Stimulated activated naive CD4-positive, alpha-beta T cell treated with Interleukin-2 at 50 U/mL for 16 hours (primary cell): ENCODE results near the gene DAZAP1.

Experiments used
- DNase-seq: peaks from one replicate; lab custom pipeline; 2025; lab: John Stamatoyannopoulos, UW

DAZAP1 gene

DNA sequence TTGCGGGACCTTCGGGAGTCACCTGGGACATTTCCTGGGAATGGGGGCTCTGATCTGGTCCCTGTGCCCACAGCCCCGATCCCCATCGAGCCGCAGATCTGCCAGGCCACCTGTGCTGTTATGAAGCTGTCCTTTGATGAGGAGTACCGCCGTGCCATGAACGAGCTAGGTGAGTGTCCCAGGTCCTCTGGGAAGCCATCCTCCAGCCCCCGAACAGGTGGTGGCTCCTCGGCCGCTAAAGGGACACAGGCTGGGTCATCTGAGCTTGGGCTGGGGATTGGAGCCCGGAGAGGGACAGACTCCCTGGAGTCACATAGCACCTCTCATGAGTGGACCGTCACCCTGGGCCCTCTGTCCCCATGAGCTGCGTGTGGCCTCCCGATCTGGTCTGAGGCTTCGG is 50.5 kb downstream of the DAZAP1 start:
- no peak for DNase-seq

GRCh38 chr19:1459479-1459878 is 52.1 kb downstream of the DAZAP1 start:
- DNase-seq, result no peak

DNA sequence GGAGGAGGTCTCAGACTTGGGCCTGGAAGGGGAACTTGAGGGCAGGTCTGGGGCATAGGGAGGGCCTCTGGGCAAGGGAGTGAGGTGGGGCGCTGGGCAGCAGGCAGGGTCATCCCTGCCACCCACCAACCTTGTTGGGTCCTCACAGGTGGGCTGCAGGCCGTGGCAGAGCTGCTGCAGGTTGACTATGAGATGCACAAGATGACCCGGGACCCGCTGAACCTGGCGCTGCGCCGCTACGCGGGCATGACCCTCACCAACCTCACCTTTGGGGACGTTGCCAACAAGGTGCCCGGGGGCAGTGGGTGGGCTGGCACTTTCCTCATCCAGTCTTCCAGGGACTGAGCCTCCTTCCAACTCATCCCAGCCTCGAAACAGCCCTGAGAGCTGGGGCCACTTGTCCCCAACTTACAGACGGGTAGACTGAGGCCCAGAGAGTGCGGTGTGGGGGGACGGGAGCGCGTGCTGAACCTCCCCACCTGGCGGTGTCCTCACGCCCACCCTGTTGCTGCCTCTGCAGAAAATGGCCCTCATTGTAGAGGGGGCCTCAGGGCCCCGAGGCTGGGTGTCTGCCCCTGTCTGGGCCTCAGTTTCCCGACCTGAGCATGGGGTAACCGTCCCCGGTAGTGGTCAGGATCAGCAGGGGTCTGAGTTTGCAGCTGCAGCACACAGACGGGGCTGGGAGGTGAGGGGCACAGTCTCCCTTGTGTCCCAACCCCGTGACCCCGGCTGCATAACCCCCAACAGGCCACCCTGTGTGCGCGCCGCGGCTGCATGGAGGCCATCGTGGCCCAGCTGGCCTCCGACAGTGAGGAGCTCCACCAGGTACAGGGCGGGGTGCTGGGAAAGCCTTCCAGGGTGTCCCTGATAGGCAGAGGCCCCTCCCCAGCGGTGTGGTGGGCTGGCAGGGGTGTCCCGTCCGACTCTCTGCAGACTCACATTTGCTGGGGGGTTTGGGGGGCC is 52.9 kb downstream of the DAZAP1 start:
- no peak for DNase-seq

- DNase-seq, result no peak
Measured at GRCh38 chr19:1461862-1462261, 54.5 kb downstream of the DAZAP1 start.

DNA sequence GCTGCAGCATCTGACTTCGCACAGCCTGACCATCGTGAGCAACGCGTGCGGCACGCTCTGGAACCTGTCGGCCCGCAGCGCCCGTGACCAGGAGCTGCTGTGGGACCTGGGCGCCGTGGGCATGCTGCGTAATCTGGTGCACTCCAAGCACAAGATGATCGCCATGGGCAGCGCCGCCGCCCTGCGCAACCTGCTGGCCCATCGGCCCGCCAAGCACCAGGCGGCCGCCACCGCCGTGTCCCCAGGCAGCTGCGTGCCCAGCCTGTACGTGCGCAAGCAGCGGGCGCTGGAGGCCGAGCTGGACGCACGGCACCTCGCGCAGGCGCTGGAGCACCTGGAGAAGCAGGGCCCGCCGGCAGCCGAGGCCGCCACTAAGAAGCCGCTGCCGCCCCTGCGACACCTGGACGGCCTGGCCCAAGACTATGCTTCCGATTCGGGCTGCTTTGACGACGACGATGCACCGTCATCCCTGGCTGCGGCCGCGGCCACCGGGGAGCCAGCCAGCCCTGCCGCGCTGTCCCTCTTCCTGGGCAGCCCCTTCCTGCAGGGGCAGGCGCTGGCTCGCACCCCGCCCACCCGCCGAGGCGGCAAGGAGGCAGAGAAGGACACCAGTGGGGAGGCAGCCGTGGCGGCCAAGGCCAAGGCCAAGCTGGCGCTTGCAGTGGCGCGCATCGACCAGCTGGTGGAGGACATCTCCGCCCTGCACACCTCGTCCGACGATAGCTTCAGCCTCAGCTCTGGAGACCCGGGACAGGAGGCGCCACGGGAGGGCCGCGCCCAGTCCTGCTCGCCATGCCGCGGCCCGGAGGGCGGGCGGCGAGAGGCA is 58.0 kb downstream of the DAZAP1 start:
- peak; percentile 24 for DNase-seq

- no peak for DNase-seq
Measured at GRCh38 chr19:1466018-1466460, 58.7 kb downstream of the DAZAP1 start.

DNA sequence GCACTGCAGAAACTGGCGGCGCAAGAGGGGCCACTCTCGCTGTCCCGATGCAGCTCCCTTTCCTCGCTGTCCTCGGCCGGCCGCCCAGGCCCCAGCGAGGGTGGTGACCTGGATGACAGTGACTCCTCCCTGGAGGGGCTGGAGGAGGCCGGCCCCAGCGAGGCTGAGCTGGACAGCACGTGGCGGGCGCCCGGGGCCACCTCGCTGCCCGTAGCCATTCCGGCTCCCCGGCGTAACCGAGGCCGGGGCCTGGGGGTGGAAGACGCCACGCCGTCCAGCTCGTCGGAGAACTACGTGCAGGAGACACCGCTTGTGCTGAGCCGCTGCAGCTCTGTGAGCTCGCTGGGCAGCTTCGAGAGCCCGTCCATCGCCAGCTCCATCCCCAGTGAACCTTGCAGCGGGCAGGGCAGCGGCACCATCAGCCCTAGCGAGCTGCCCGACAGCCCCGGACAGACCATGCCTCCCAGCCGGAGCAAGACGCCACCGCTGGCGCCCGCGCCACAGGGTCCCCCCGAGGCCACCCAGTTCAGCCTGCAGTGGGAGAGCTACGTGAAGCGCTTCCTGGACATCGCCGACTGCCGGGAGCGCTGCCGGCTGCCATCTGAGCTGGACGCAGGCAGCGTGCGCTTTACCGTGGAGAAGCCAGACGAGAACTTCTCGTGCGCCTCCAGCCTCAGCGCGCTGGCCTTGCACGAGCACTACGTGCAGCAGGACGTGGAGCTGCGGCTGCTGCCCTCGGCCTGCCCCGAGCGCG is 59.3 kb downstream of the DAZAP1 start:
- no peak for DNase-seq

- DNase-seq, result no peak
Measured at GRCh38 chr19:1467215-1467489, 59.8 kb downstream of the DAZAP1 start.

DNA sequence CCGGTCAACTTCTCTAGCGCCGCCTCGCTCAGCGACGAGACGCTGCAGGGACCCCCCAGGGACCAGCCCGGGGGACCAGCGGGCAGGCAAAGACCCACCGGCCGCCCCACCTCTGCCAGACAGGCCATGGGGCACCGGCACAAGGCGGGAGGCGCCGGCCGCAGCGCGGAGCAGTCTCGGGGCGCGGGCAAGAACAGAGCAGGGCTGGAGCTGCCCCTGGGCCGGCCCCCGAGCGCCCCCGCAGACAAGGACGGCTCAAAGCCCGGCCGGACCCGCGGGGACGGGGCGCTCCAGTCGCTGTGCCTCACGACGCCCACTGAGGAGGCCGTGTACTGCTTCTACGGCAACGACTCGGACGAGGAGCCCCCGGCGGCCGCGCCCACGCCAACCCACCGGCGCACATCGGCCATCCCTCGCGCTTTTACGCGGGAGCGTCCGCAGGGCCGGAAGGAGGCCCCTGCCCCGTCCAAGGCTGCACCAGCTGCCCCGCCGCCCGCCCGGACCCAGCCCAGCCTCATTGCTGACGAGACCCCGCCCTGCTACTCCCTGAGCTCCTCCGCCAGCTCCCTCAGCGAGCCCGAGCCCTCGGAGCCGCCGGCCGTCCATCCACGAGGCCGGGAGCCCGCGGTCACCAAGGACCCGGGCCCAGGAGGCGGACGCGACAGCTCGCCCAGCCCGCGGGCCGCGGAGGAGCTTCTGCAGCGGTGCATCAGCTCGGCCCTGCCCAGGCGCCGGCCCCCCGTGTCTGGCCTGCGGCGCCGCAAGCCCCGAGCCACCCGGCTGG is 60.3 kb downstream of the DAZAP1 start:
- DNase-seq, result no peak

DNA sequence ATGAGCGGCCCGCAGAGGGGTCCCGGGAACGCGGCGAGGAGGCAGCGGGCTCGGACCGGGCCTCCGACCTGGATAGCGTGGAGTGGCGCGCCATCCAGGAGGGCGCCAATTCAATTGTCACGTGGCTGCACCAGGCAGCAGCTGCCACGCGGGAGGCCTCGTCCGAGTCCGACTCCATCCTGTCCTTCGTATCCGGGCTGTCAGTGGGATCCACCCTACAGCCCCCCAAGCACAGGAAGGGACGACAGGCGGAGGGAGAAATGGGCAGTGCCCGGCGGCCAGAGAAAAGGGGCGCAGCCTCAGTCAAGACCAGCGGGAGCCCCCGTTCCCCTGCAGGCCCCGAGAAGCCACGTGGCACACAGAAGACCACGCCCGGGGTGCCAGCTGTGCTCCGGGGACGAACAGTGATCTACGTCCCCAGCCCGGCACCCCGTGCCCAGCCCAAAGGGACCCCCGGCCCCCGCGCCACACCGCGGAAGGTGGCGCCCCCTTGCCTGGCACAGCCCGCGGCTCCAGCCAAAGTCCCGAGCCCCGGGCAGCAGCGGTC is 61.0 kb downstream of the DAZAP1 start:
- DNase-seq, result no peak

GRCh38 chr19:1468821-1469254 is 61.5 kb downstream of the DAZAP1 start:
- peak; percentile 36 for DNase-seq

DNA sequence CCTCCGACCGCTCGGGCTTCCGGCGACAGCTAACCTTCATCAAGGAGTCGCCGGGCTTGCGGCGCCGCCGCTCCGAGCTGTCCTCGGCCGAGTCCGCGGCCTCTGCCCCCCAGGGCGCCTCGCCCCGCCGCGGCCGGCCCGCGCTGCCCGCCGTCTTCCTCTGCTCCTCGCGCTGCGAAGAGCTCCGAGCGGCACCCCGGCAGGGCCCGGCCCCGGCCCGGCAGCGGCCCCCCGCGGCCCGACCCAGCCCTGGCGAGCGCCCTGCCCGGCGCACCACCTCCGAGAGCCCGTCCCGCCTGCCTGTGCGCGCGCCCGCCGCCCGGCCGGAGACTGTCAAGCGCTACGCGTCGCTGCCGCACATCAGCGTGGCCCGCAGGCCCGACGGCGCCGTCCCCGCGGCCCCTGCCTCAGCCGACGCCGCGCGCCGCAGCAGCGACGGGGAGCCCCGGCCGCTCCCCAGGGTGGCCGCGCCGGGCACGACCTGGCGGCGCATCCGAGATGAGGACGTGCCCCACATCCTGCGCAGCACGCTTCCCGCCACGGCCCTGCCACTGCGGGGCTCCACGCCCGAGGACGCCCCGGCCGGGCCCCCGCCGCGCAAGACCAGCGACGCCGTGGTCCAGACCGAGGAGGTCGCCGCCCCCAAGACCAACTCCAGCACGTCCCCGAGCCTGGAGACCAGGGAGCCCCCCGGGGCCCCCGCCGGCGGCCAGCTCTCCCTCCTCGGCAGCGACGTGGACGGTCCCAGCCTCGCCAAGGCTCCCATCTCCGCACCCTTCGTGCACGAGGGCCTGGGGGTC is 62.1 kb downstream of the DAZAP1 start:
- DNase-seq, result peak; percentile 23

DNA sequence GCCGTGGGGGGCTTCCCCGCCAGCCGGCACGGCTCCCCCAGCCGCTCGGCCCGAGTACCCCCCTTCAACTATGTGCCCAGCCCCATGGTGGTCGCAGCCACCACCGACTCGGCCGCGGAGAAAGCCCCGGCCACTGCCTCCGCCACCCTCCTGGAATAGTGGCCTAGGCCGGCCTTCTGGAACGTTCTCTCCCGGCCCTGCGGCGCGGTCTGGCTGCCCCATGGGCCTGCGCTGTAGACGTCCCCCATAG is 62.6 kb downstream of the DAZAP1 start:
- no peak for DNase-seq

DNA sequence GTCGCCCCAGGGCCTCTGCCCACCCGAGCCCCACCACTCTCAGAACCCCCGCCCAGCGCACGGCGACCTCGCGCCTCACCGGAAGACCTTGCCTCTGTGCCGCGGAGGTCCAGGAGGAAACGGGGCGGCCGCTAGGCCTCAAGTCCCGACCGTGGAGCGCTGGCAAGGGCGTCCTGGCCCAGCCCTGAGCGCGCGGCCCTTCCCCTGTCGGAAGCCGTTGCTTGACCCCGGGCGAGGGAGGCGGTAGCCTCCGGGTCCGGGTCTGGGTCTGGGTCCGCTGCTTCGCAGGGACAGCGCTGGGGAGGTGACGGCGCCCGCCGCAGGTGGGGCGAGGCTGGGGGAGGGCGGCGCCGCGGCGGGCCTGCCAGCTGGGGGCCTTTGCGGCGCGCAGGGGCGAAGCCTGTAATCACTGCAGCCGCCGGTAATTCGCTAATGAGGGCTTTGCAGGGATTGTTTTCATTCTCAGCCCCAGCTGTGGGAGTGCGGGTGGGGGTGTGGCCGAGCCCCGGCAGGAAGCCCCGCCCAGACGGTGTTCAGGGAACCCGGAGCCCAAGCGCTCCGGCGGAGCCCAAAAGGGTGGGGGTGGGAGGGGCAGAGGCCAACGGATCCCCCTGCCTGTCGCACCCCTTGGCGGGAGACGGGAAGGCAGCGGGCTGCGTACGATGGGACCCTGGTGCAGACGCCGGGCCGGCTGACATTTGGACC is 63.1 kb downstream of the DAZAP1 start:
- DNase-seq, result peak; percentile 63

- DNase-seq, result no peak
Measured at GRCh38 chr19:1471010-1471514, 63.7 kb downstream of the DAZAP1 start.

DNA sequence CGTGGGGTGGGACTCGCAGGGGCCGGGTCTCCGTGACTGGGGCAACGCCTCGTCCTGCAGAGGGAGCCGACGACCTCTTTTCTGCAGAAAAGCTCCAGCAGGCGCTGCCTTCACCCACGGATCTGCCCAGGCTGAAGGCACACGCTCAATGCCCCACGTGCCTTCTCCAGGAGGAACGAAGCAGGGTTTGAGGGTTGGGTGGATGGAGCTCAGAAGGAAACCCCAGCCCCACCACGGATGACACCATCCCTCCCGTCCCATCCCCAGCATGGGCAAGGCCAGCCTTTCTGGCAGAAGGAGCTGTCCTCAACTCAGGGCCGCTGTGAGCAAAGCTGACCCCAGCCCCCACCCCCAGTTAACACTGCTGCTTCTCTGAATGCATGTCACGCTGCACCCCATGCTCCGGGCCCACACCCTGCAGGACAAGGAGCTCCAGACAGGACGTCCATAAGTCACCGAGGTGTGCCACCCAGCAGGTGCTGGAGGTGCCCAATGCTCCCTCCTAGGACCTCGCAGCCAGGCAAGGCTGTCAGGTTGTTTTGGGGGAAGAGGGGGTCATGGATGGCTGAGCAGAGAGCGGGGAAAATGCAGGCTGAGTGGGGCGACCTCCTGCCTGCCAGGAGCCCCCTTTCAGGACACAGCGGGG is 64.3 kb downstream of the DAZAP1 start:
- no peak for DNase-seq

DNA sequence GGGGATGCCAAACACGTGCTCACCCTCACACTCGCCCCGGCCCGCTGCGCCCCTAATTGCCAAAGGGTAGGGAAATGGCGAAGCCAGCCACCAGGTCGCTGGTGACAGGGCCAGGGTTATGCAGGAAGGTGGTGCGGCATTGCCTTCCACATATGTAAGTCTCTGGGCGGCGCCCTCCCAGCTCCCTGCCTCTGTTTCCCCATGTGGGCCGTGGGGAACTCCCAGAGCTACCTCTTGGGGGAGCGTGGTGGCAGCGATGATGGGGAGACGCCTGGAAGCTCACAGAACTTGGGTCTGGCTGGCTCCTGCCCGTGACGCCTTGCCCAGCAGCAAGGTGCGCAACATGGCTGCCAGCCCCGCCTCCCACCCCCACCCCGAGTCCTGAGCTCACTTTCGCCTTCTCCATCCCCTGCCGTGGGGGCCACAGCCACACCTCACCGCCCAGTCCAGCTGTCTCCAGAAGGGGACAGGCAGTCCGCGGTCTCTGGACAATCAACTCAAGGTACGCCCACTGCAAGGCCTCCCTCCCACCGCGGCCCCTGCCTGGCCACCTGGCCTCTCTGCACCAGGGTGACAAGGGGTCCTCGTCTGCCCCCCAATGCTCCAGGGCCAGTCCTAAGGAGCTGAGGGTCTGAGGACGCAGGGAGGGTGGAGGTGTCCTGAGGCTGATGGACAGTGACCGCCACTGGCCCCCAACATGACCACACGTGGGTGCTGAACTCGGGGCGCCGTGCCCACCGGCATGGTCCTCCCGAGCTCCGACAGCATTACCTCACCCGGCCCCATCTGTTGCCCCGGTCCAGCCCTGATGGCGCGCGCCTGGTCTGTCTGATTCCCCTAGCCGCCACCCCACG is 65.1 kb downstream of the DAZAP1 start:
- no peak for DNase-seq

- no peak for DNase-seq
Measured at GRCh38 chr19:1473085-1473851, 65.9 kb downstream of the DAZAP1 start.
